HG03196 (cell line): ENCODE measurements around the gene OST4.
"Not testable (repeated sequence)": the region's sequence is repeated elsewhere in the genome, so short reads cannot be mapped to it uniquely, and the experiment has no call there.

ENCODE experiments used
- ATAC-seq: cut with Tn5 transposase; IDR thresholded peaks from one replicate; pipeline ENCODE4 v1.9.1; 2021; ENCODE audit not compliant: unreplicated experiment

The OST4 gene

GRCh38 chr2:27071277-27071989 lies at the start of gene OST4:
TSS of gene OST4 (minus strand) at chr2:27071654.
- peak; percentile 85 for ATAC-seq

DNA sequence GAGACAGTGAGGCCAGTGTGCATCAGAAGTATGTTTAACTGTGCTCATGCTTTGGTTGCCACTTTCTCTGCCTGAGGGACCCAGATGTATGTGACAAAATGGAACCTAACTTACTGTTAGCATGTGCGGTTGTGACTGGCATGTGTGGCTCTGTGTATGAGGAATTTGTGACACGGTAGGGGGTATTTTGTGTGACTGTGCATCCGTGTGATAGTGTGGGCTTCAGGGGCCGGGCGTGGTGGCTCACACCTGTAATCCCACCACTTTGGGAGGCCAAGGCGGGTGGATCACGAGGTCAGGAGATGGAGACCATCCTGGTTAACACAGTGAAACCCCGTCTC lies 47.8 kb upstream of the OST4 start:
- not testable (repeated sequence) for ATAC-seq

DNA sequence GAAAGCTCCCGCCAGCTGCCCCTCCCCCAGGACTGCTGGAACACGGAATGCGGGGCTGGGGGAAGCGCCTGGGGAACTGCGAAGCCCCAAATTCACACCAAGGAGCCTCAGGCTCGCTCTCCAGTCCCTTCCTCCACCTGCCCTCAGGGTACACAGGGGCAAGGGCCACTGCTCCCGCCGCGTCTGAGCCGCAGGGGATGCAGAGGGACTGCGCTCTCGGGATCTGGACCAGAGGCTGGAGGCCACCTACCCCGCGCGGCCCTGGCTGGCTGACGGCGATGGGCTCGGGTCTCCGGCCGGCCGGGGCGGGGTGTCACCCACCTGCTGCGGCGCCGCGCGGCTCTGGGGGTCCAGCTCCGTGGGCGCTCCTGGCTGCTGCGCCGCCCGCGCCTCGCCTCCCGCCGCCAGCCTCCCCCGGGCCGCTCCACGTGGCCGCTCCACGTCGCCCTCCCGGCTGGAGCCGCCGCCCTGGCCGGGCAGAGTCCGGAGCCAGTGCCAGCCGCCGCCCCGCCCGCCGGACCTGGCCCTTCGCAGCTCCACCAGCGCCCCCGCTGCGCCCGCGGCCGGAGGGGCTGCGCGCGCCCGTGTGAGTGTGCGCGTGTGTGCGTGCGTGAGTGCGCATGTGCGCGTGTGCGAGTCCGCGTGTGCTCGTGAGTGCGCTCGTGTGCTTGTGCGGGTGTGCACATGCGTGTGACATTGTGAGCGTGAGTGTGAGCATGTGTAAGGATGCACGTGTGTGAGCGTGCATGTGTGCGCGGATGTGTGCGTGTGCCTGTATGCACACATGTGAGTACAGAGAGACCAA lies 47.3 kb upstream of the OST4 start, which contains the start of gene CGREF1:
TSS of gene CGREF1 (minus strand) at position 604 of the 805 bp plus-strand sequence. CDS start 14,762 bp downstream, outside the sequence.
- no peak for ATAC-seq

GRCh38 chr2:27117995-27118524 lies 46.6 kb upstream of the OST4 start:
- ATAC-seq = no peak

GRCh38 chr2:27115519-27115918 lies 44.1 kb upstream of the OST4 start:
- ATAC-seq = no peak

GRCh38 chr2:27111392-27112078 lies 40.1 kb upstream of the OST4 start:
- not testable (repeated sequence) for ATAC-seq

- ATAC-seq = not testable (repeated sequence)
Observed at GRCh38 chr2:27110603-27111352, 39.3 kb upstream of the OST4 start.

DNA sequence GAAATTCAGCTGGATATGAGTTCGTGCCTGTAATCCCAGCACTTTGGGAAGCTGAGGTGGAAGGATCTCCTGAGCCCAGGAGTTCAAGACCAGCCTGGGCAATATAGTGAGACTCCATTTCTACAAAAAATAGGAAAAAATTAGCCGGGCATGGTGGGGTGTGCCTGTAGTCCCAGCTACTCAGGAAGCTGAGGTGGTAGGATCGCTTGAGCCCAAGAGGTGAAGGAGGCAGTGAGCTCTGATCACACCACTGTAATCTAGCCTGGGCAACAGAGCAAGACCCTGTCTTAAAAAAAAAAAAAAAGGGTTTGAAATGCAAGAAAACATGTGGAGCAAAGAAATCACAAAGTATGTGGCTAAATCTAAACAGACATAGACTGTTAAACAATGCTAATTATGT lies 37.6 kb upstream of the OST4 start:
- no peak for ATAC-seq

GRCh38 chr2:27108221-27108620 lies 36.8 kb upstream of the OST4 start:
- ATAC-seq = no peak

GRCh38 chr2:27105981-27106380 lies 34.5 kb upstream of the OST4 start:
- no peak for ATAC-seq

DNA sequence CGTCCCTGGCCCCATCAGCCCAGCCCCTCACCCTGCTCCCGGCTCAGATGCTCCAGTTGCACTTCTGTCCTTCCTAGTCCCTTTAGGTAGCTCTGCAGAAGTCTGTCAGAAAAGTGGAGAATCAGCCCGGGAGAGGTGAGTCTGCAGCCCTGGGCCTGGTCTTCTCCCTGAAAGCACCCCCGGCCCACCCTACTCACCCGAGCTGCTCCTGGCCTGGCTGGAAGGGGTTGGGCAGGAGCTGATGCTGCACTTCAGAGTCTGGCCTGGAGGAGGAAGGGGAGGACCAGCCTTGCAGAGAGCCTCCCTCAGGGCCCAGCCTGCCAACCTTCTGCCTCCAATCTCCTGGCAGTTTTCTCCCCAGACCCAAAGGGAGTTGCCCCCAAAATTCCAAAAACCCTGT lies 30.9 kb upstream of the OST4 start:
- no peak for ATAC-seq

DNA sequence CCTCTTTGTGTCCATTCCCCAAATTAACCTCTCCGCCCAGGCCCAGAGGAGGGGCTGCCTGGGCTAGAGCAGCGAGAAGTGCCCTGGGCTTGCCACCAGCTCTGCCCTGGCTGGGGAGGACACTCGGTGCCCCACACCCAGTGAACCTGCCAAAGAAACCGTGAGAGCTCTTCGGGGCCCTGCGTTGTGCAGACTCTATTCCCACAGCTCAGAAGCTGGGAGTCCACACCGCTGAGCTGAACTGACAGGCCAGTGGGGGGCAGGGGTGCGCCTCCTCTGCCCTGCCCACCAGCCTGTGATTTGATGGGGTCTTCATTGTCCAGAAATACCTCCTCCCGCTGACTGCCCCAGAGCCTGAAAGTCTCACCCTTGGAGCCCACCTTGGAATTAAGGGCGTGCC lies 28.6 kb upstream of the OST4 start:
- ATAC-seq = no peak

GRCh38 chr2:27099334-27099955 lies 28.0 kb upstream of the OST4 start:
- no peak for ATAC-seq

GRCh38 chr2:27097341-27097740 lies 25.9 kb upstream of the OST4 start:
- no peak for ATAC-seq

GRCh38 chr2:27096748-27097297 lies 25.4 kb upstream of the OST4 start:
- no peak for ATAC-seq

DNA sequence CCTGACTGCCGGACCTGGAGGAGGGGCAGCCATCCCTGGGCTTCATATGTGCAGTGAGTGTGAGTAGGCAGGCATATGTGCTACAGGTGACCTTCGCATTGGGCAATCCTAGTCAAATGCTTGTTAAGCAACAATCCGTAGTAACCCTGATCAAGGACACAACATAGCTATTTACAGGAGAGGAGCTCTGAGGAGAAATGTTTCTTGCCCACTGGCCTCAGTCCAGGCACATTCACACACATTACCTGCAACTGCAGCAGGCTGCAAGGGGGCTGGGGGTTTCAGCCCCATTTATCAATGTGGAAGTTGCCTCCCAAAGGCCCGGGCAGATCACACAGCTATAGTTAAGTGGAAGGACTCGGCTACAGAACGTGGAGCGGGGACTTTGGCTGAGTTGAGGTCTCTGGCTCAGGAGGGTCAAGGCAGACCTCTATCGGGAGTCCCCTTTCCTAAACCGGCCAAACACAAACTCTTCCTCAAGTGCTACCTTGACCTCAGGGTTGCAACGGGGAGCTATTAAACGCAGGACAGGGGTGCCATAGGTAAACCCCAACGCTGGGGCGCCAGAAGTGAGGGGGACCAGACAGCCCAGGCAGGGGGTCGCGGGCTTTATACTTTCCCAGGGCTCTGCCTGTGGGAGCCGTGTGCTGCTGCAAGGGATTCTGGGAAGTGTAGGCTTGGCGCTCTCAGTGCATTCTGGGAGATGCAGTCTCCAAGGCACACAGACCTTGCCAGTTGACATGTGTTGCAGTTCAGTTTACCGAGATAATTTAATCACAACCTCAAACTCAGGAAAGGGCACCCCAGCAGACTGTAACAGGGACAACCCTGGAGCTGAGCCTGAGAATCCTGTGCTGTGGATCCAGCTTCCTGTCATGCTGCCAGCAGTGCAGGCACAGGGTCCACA lies 24.5 kb upstream of the OST4 start:
- no peak for ATAC-seq

GRCh38 chr2:27095427-27095744 lies 23.9 kb upstream of the OST4 start:
- no peak for ATAC-seq

DNA sequence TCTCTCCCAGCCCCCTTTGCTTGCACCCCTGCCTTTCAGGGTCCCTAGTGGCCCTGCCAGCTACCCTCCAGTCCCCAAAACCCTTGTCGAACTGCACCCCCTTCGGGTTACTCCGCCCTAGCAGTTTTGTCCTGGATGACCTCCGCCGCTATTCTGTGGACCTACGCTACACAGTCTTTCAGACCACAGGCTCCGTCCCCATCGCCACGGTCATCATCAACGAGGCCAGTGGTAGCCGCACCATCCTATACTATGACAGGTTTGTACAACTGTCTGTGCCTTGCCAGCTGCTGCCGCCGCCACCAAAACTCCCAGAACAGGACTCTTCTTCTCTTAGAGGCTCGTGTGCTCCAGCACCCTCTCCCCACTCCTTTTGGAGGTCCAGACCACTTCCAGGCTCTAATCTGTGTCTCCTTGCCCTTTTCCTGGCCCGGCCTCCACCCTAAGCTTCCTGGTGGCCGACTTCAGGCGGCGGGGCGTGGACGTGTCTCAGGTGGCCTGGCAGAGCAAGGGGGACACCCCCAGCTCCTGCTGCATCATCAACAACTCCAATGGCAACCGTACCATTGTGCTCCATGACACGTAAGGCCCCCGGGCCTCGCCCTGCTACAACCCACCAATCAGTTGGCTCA lies 23.0 kb upstream of the OST4 start:
- ATAC-seq = no peak
